GM12878 (cell line): ENCODE measurements around the gene NUDT1. TPM values are rescaled to one million over a fixed set of nuclear protein-coding genes. Genes with fewer than 3 reads are reported as not detected.

ENCODE experiments used
- ATAC-seq: fragments of 200-7000 bp; cut with Tn5 transposase; 3 replicates; pipeline ENCODE4 v1.9.1; 2020; ENCODE audit warnings: mild to moderate bottlenecking, moderate library complexity
- BruUV-seq: library from RNA; stranded (reverse); fragments of 400-500 nt; replicated peaks from 2 replicates; lab custom pipeline; 2021; lab: Mats Ljungman, UMichigan
- CTCF ChIA-PET: fragments of 300-600 bp; sonication (Branson Sonifier 250); formaldehyde crosslinking; extraction: SDS; loops from one replicate; lab custom pipeline; 2021; ENCODE audit warnings: inconsistent platforms; lab: Yijun Ruan, JAX
- POLR2A ChIA-PET: fragments of 350-600 bp; formaldehyde crosslinking; extraction: SDS; loops from one replicate; lab custom pipeline; 2021; ENCODE audit warnings: inconsistent platforms; lab: Charles Lee
- RAD21 ChIA-PET: fragments of 300-600 bp; sonication (Branson Sonifier 250); formaldehyde crosslinking; loops from one replicate; lab custom pipeline; 2023; ENCODE audit warnings: antibody characterized with exemption; ENCODE audit not compliant: unreplicated experiment; lab: Charles Lee
- SMC1A ChIA-PET: fragments of 300-600 bp; sonication (Branson Sonifier 250); formaldehyde crosslinking; loops from one replicate; lab custom pipeline; 2023; ENCODE audit not compliant: unreplicated experiment, uncharacterized antibody; lab: Charles Lee
- DNase-seq: peaks from one replicate; pipeline ENCODE4 v3.0.0-alpha.2; 2011; ENCODE audit warnings: low read depth, low spot score
- FAIRE-seq: peaks from 3 replicates; lab custom pipeline; 2011; peaks lifted over from hg19 to GRCh38; lab: Jason Lieb, UNC
- H2AFZ ChIP-seq: 2 replicates; pipeline ENCODE4 v1.6.0; 2011; ENCODE audit warnings: low read depth, low read length, control low read depth; ENCODE audit not compliant: control insufficient read depth
- H3K27ac ChIP-seq: 2 replicates; pipeline ENCODE4 v1.5.1; 2011; ENCODE audit warnings: control low read depth; ENCODE audit not compliant: control insufficient read depth, insufficient read depth
- H3K27me3 ChIP-seq, 2 experiments: replicated peaks in 1 of 2; 2 replicates each; pipeline versions ENCODE4 v1.6.0 to v1.6.1; 2011; ENCODE audit warnings: low read length in 1 of 2; ENCODE audit not compliant: control insufficient read depth in 2 of 2, insufficient read depth in 2 of 2
- H3K36me3 ChIP-seq, 2 experiments: 2 replicates each; pipeline ENCODE4 v1.5.1; 2011; ENCODE audit warnings: low read length in 1 of 2; ENCODE audit not compliant: control insufficient read depth in 2 of 2, insufficient read depth in 2 of 2
- H3K4me1 ChIP-seq: 2 replicates; pipeline ENCODE4 v1.6.1; 2011; ENCODE audit warnings: mild to moderate bottlenecking, low read length, moderate library complexity, mixed read lengths; ENCODE audit not compliant: control insufficient read depth, insufficient read depth
- H3K4me2 ChIP-seq: 2 replicates; pipeline ENCODE4 v1.6.0; 2011; ENCODE audit warnings: control low read depth; ENCODE audit not compliant: control insufficient read depth, insufficient read depth
- H3K4me3 ChIP-seq: fragments of 200-600 bp; sonication (generic); 2 replicates; pipeline ENCODE4 v1.5.1; 2016
- H3K79me2 ChIP-seq: 2 replicates; pipeline ENCODE4 v1.6.0; 2011; ENCODE audit warnings: low read length; ENCODE audit not compliant: control insufficient read depth, insufficient read depth
- H3K9ac ChIP-seq: 2 replicates; pipeline ENCODE4 v1.8.0; 2011; ENCODE audit warnings: low read length, control low read depth, mixed read lengths; ENCODE audit not compliant: control insufficient read depth, insufficient read depth
- H3K9me3 ChIP-seq: replicated peaks from 3 replicates; pipeline ENCODE4 v1.5.1; 2011; ENCODE audit warnings: mild to moderate bottlenecking, low read length; ENCODE audit not compliant: control insufficient read depth, insufficient read depth
- H4K20me1 ChIP-seq: 2 replicates; pipeline ENCODE4 v1.6.0; 2011; ENCODE audit not compliant: control insufficient read depth, insufficient read depth
- CUX1 ChIP-seq: IDR thresholded peaks from 2 replicates; pipeline ENCODE4 v1.6.1; 2012; ENCODE audit warnings: improper control_type of control experiment, low read depth, low read length; ENCODE audit not compliant: insufficient replicate concordance
- EED ChIP-seq: sonication (generic); IDR thresholded peaks from 2 replicates; pipeline ENCODE4 v1.6.1; 2016; ENCODE audit warnings: antibody characterized with exemption, low read depth
- PAX5 ChIP-seq: IDR thresholded peaks from 2 replicates; pipeline ENCODE4 v1.6.1; 2011; ENCODE audit warnings: low read depth, low read length, borderline replicate concordance
- POLR2AphosphoS5 ChIP-seq: IDR thresholded peaks from 2 replicates; pipeline ENCODE4 v1.6.1; 2011; ENCODE audit warnings: mild to moderate bottlenecking, low read length, inconsistent platforms
- SMARCA5 ChIP-seq: fragments of 450-650 bp; IDR thresholded peaks from 2 replicates; pipeline ENCODE4 v1.6.1; 2017; ENCODE audit warnings: mild to moderate bottlenecking
- SRF ChIP-seq, 2 experiments: IDR thresholded peaks; 2 replicates each; pipeline ENCODE4 v1.6.1; 2011; ENCODE audit warnings: low read depth in 2 of 2, low read length in 2 of 2, mild to moderate bottlenecking in 1 of 2, moderate library complexity in 1 of 2
- TCF3 ChIP-seq: IDR thresholded peaks from 2 replicates; pipeline ENCODE4 v1.6.1; 2012; ENCODE audit warnings: low read depth, mild to moderate bottlenecking, low read length, borderline replicate concordance; ENCODE audit not compliant: insufficient read depth
- WGBS: methylation state at CpG from one replicate; pipeline ENCODE4 v1.1.6; 2016; ENCODE audit warnings: low lambda C conversion rate; ENCODE audit not compliant: insufficient replicate concordance, insufficient coverage; ENCODE audit errors: missing lambda C conversion rate; 5-methylcytosine and 5-hydroxymethylcytosine counted together
- in situ Hi-C: fragments of 300-500 bp; cut with MboI; formaldehyde crosslinking; loops from 9 replicates; pipeline ENCODE4 v1.14.3; 2018; ENCODE audit warnings: mixed read lengths
- intact Hi-C: fragments of 100-400 bp; cut with micrococcal nuclease; formaldehyde crosslinking; loops from one replicate; pipeline ENCODE4 v1.14.2; 2022; ENCODE audit not compliant: unreplicated experiment
- polyA plus RNA-seq, 11 experiments: library from polyadenylated mRNA; depleted of rRNA in 4 of 11; unstranded in 6 of 11; stranded (reverse) in 5 of 11; fragments of >200 nt; fragmentation: Nextera tagmentation in 4 of 11; fragmentation: Illumina TruSeq in 1 of 11; extraction: Ambion mirVana in 4 of 11; extraction: Trizol in 1 of 11; gene quantifications; 1 replicate in 1 of 11; 2 replicates in 10 of 11; pipeline versions ENCODE4 v1.2.1 to v1.2.3, GENCODE V29; 2011 to 2016; ENCODE audit warnings: inconsistent platforms in 2 of 11, missing spikeins in 2 of 11, low read depth in 1 of 11
- total RNA-seq, 4 experiments: library from RNA; depleted of rRNA in 3 of 4; stranded (reverse); fragments of >200 nt in 3 of 4; fragmentation: Illumina TruSeq in 1 of 4; extraction: Trizol in 1 of 4; gene quantifications; 2 replicates each; pipeline versions ENCODE4 v1.2.1 to v1.2.3, GENCODE V29; 2013 to 2021

NUDT1 gene
- total and polyA plus RNA-seq, 10 of the 15 experiments (the other 5 are each of a cell fraction or from before 2014, with no cell fraction given): 7.7 to 122 (median 59.2) TPM

- Histone ChIP-seq H3K4me1 (peaks cover 18% of the 10 kb centered on the region), H3K27ac (no peak overlapping the region), H3K9ac (no peak overlapping the region), H3K36me3 (peaks cover 3 to 11% of the 10 kb centered on the region in 2 experiments; a peak in 2 of 4 replicates), H3K79me2 (peaks cover 53% of the 10 kb centered on the region), H3K4me3 (no peak overlapping the region), H3K4me2 (no peak overlapping the region), H3K9me3 (no peaks in the 10 kb centered on the region), H2AFZ (no peak overlapping the region), H3K27me3 (no peaks in the 10 kb centered on the region), H4K20me1 (no peaks in the 10 kb centered on the region)
- no peak for TF ChIP-seq SMARCA5
- ATAC-seq (no peak), FAIRE-seq (no peak), DNase-seq (no peak)
- CTCF ChIA-PET: no interaction called here
- no TSS peak for BruUV-seq
- in situ Hi-C loops: no loop called here
- WGBS: 95% methylated on average over 13 of the region's 13 CpGs
- POLR2A ChIA-PET: interaction anchor here (1.1 to 1.5 kb wide), 2 partner anchors 9 to 11 kb away, joined by 3 to 6 read pairs; no protein-coding TSS in a partner anchor
- RAD21 ChIA-PET: interaction anchor here (2.1 kb wide), 1 partner anchor 29 kb away, joined by 11 read pairs; no protein-coding TSS in a partner anchor
- intact Hi-C loops: no loop called here
- SMC1A ChIA-PET: interaction anchor here (1.7 to 2.7 kb wide), 2 partner anchors 9 to 17 kb away, joined by 4 to 21 read pairs; no protein-coding TSS in a partner anchor
These were observed 47.6 kb downstream of the NUDT1 start for GRCh38 chr7:2289621-2290020.

- WGBS: 99% methylated on average over 6 of the region's 6 CpGs
- no peak for DNase-seq
- POLR2A ChIA-PET: interaction anchor here (1.0 to 1.7 kb wide), 2 partner anchors 14 to 19 kb away, joined by 3 read pairs; no protein-coding TSS in a partner anchor
- in situ Hi-C loops: no loop called here
- H3K79me2 ChIP-seq: peaks cover 61% of the 10 kb centered on the region
- intact Hi-C loops: no loop called here
- RAD21 ChIA-PET: interaction anchor here (0.9 kb wide), 1 partner anchor 9 kb away, joined by 7 read pairs; no protein-coding TSS in a partner anchor
- no peak for TF ChIP-seq EED
- no peak for TF ChIP-seq SRF (IDR thresholded peaks at IDR 0.05; ENCODE audit: low read depth in 2 of 2, low read length in 2 of 2)
- no peak for TF ChIP-seq CUX1
- no peak for TF ChIP-seq PAX5
- TF ChIP-seq TCF3: no peak
- TF ChIP-seq POLR2AphosphoS5: no peak
- no peak overlapping the region for H3K4me3 ChIP-seq
- H4K20me1 ChIP-seq: no peaks in the 10 kb centered on the region
- no peak overlapping the region for H3K27ac ChIP-seq
- no peaks in the 10 kb centered on the region for H3K9me3 ChIP-seq
- no peak overlapping the region for H2AFZ ChIP-seq
- H3K36me3 ChIP-seq: peaks cover 3 to 11% of the 10 kb centered on the region in 2 experiments; a peak in 2 of 4 replicates
- CTCF ChIA-PET: no interaction called here
- SMC1A ChIA-PET: interaction anchor here (0.7 kb wide), 1 partner anchor 45 kb away, joined by 3 read pairs; no protein-coding TSS in a partner anchor
- no peaks in the 10 kb centered on the region for H3K27me3 ChIP-seq
- no peak overlapping the region for H3K4me2 ChIP-seq
- no peak for FAIRE-seq
- no peak for ATAC-seq
- no TSS peak for BruUV-seq
- peaks cover 26% of the 10 kb centered on the region for H3K4me1 ChIP-seq
- no peak overlapping the region for H3K9ac ChIP-seq
These were observed 48.9 kb downstream of the NUDT1 start for GRCh38 chr7:2290877-2291276.
